Fibroblast of lung (primary cell): ENCODE data around the gene KDM1A.

Experiments used
- CTCF ChIP-seq, 2 donors: IDR thresholded peaks in 1 of 2; conservative IDR thresholded peaks in 1 of 2; 1 replicate in 1 of 2; 2 replicates in 1 of 2; pipeline ENCODE4 v1.5.1; 2011 to 2012; ENCODE audit warnings: low read length in 2 of 2, control low read depth in 1 of 2, inconsistent platforms in 1 of 2, low read depth in 1 of 2, mild to moderate bottlenecking in 1 of 2
- EZH2 ChIP-seq: IDR thresholded peaks from 2 replicates; pipeline ENCODE4 v1.5.1; 2012; ENCODE audit warnings: low read length, control low read depth, mild to moderate bottlenecking; ENCODE audit errors: missing control alignments

- TF ChIP-seq CTCF (conservative IDR thresholded peaks at IDR 0.05 in 1 of 2, IDR thresholded peaks at IDR 0.05 in 1 of 2; ENCODE audit: low read depth in 1 of 2, low read length in 2 of 2): no peak
- TF ChIP-seq EZH2: no peak
Measured at GRCh38 chr1:23132033-23132432, 112.8 kb downstream of the KDM1A start.
